OCI-LY3 (cell line): ENCODE data around the gene SPP2.

Experiments used
- EZH2phosphoT487 ChIP-seq: fragments of 200-600 bp; shearing (Covaris generic); IDR thresholded peaks from 2 replicates; pipeline ENCODE4 v1.6.1; 2018; ENCODE audit warnings: antibody characterized with exemption, mixed run types, low read depth
- TF ChIP-seq, protein P1 (sequence below): fragments of 200-600, 300-600 bp; sonication (generic); IDR thresholded peaks from 2 replicates; pipeline ENCODE4 v1.5.1; 2014; ENCODE audit warnings: antibody characterized with exemption, low read length, low read depth

DNA sequence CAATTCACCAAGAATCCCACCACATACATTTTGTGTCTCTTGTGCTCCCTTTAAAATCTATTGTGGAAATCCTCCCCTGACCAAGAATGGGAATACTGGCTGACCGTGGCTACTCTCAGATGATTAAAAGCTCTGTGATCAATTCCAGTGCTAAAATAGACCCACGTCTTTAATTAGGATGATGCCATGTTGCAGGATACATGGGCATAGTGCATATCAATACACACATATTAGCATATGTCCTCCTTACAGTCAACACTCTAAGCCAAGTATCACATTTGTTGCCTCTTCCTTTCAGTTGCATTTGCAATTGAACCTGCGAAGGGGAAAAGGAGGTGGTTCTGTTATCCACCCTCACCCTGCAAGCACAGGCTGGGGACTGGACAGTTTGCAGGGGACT is 41.8 kb downstream of the SPP2 start:
- TF ChIP-seq, protein P1, sequence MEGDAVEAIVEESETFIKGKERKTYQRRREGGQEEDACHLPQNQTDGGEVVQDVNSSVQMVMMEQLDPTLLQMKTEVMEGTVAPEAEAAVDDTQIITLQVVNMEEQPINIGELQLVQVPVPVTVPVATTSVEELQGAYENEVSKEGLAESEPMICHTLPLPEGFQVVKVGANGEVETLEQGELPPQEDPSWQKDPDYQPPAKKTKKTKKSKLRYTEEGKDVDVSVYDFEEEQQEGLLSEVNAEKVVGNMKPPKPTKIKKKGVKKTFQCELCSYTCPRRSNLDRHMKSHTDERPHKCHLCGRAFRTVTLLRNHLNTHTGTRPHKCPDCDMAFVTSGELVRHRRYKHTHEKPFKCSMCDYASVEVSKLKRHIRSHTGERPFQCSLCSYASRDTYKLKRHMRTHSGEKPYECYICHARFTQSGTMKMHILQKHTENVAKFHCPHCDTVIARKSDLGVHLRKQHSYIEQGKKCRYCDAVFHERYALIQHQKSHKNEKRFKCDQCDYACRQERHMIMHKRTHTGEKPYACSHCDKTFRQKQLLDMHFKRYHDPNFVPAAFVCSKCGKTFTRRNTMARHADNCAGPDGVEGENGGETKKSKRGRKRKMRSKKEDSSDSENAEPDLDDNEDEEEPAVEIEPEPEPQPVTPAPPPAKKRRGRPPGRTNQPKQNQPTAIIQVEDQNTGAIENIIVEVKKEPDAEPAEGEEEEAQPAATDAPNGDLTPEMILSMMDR: no peak
- TF ChIP-seq EZH2phosphoT487: no peak
